Measurements from ENCODE around the gene KLC3. TPM values are rescaled to one million over a fixed set of nuclear protein-coding genes. Genes with fewer than 3 reads are reported as not detected.
"Not testable (repeated sequence)": the region's sequence is repeated elsewhere in the genome, so short reads cannot be mapped to it uniquely, and the experiment has no call there.

KLC3 gene
- total RNA-seq, 1 experiment from 2014 or later, result not detected

DNA sequence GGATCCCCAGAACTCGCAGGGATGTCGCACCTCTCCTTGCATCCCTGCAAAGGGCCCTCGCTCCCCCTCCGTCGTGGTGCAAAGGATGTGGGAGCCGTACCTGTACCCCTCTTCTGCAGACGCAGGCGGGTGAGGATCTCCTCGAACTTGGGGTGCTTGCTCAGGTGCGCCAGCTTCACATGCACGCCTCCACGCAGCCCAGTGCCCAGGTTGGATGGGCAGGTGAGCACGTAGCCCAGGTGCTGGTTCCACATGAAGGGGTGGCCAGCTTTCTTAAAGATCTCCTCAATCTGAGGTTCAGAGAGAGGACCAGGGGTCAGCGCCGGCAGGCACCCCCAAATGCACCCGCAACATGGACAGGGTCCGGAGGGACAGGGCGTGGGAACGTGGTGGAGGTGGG, 33.2 kb upstream of the KLC3 start:
- H3K4me3 ChIP-seq (ENCODE audit: low read length), result no peak overlapping the region
- no peaks in the 10 kb centered on the region for H4K20me1 ChIP-seq (ENCODE audit: insufficient read depth, low read depth, low read length)
- H3K27ac ChIP-seq (ENCODE audit: low read length), result no peak overlapping the region
- H3K79me2 ChIP-seq (ENCODE audit: low read length), result no peaks in the 10 kb centered on the region
- H3K9me3 ChIP-seq (ENCODE audit: low read length), result no peaks in the 10 kb centered on the region
- H3K36me3 ChIP-seq (ENCODE audit: insufficient read depth, low read length), result no peaks in the 10 kb centered on the region
- H3K4me1 ChIP-seq (ENCODE audit: low read length), result no peaks in the 10 kb centered on the region
- no peak overlapping the region for H2AFZ ChIP-seq (ENCODE audit: low read length)
- DNase-seq, result no peak
- no peaks in the 10 kb centered on the region for H3K9me2 ChIP-seq (replicated peaks; ENCODE audit: insufficient read depth, low read length)
- no peak overlapping the region for H3K9ac ChIP-seq (ENCODE audit: low read length)
- no peak overlapping the region for H3K4me2 ChIP-seq (ENCODE audit: low read depth, low read length, poor library complexity, severe bottlenecking)
- H3K27me3 ChIP-seq (ENCODE audit: low read length), result no peaks in the 10 kb centered on the region

DNA sequence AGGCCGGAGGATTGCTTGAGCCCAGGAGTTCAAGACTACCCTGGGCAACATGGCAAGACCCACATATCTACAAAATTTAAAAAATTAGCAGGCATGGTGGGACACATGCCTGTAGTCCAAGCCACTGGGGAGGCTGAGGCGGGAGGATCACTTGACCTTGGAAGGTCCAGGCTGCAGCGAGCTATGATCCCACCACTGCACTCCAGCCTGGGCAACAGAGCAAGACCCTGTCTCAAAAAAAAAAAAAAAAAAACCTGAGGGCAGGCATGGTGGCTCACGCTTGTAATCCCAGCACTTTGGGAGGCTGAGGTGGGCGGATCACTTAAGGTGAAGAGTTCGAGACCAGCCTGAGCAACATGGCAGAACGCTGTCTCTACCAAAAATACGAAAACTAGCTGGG, 31.2 kb upstream of the KLC3 start:
- not testable (repeated sequence) for H3K36me3 ChIP-seq (ENCODE audit: insufficient read depth, low read length); H4K20me1 ChIP-seq (ENCODE audit: insufficient read depth, low read depth, low read length); H3K4me1 ChIP-seq (ENCODE audit: low read length); H3K79me2 ChIP-seq (ENCODE audit: low read length); H2AFZ ChIP-seq (ENCODE audit: low read length); H3K4me3 ChIP-seq (ENCODE audit: low read length); H3K9me3 ChIP-seq (ENCODE audit: low read length); H3K27me3 ChIP-seq (ENCODE audit: low read length); H3K9ac ChIP-seq (ENCODE audit: low read length); DNase-seq; H3K9me2 ChIP-seq (replicated peaks; ENCODE audit: insufficient read depth, low read length); H3K27ac ChIP-seq (ENCODE audit: low read length); H3K4me2 ChIP-seq (ENCODE audit: low read depth, low read length, poor library complexity, severe bottlenecking)

DNA sequence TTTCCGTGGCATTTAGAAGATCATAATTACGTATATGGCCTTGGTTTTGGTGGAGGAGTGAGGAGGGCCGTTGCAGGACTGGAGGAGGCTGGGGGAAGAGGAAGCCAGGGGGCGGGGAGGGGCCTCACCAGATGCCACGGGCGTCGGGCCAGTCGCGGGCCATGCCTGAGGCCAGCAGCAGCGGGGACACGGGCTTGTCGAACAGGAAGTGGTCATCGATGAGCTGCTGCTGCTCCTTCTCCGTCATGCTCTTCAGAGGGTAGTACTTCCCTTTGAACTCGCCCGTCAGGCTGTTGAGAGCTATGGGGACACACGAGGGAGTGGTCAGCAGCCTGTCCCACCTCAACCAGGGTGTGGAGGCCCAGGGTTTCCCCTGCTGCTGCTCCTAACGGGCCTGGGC, 28.9 kb upstream of the KLC3 start:
- H4K20me1 ChIP-seq (ENCODE audit: insufficient read depth, low read depth, low read length), result no peaks in the 10 kb centered on the region
- H3K79me2 ChIP-seq (ENCODE audit: low read length), result no peaks in the 10 kb centered on the region
- H3K4me1 ChIP-seq (ENCODE audit: low read length), result no peaks in the 10 kb centered on the region
- no peak overlapping the region for H3K27ac ChIP-seq (ENCODE audit: low read length)
- H3K27me3 ChIP-seq (ENCODE audit: low read length), result no peaks in the 10 kb centered on the region
- no peak overlapping the region for H3K4me3 ChIP-seq (ENCODE audit: low read length)
- H3K9ac ChIP-seq (ENCODE audit: low read length), result no peak overlapping the region
- H2AFZ ChIP-seq (ENCODE audit: low read length), result no peak overlapping the region
- H3K4me2 ChIP-seq (ENCODE audit: low read depth, low read length, poor library complexity, severe bottlenecking), result no peak overlapping the region
- H3K36me3 ChIP-seq (ENCODE audit: insufficient read depth, low read length), result no peaks in the 10 kb centered on the region
- H3K9me2 ChIP-seq (replicated peaks; ENCODE audit: insufficient read depth, low read length), result no peaks in the 10 kb centered on the region
- no peaks in the 10 kb centered on the region for H3K9me3 ChIP-seq (ENCODE audit: low read length)
- no peak for DNase-seq

DNA sequence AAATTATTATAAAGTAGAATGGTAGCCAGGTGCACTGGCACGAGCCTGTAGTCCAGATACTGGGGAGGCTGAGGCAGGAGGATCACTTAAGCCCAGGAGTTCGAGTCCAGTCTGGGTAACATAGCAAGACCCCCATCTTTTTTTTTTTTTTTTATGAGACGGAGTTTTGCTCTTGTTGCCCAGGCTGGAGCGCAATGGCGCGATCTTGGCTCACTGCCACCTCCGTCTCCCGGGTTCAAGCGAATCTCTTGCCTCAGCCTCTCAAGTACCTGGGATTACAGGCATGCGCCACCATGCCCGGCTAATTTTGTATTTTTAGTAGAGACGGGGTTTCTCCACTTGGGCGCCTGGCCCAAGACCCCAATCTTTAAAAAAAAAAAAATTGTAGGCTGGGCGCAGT, 28.3 kb upstream of the KLC3 start:
- H3K9me2 ChIP-seq (replicated peaks; ENCODE audit: insufficient read depth, low read length); H3K4me2 ChIP-seq (ENCODE audit: low read depth, low read length, poor library complexity, severe bottlenecking); H3K27me3 ChIP-seq (ENCODE audit: low read length); H3K36me3 ChIP-seq (ENCODE audit: insufficient read depth, low read length); H3K79me2 ChIP-seq (ENCODE audit: low read length); H2AFZ ChIP-seq (ENCODE audit: low read length); DNase-seq; H3K4me3 ChIP-seq (ENCODE audit: low read length); H3K4me1 ChIP-seq (ENCODE audit: low read length); H3K9me3 ChIP-seq (ENCODE audit: low read length); H3K27ac ChIP-seq (ENCODE audit: low read length); H4K20me1 ChIP-seq (ENCODE audit: insufficient read depth, low read depth, low read length); H3K9ac ChIP-seq (ENCODE audit: low read length): not testable (repeated sequence)

DNA sequence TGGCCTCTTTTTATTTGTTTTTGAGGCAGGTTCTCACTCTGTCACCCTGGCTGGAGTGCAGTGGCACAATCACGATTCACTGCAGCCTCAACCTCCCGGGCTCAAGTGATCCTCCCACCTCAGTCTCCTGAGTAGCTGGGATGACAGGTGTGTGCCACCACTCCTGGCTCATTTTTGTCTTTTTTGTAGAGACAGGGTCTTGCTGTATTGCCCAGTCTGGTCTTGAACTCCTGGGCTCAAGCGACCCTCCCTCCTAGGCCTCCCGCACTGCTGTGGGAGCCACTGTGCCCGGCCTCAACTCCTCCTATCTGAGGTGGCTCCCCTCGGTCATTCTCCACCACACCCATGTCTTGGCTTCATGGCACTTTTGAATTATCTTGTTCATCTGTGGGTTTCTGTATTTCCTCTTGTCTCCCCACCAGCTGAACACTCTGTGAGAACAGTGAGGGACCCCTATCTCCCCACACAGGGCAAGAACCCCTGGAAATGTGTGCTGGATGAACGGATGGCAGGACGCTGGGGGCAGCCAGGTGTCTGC, 25.8 kb upstream of the KLC3 start:
- H3K79me2 ChIP-seq (ENCODE audit: low read length), result no peaks in the 10 kb centered on the region

DNA sequence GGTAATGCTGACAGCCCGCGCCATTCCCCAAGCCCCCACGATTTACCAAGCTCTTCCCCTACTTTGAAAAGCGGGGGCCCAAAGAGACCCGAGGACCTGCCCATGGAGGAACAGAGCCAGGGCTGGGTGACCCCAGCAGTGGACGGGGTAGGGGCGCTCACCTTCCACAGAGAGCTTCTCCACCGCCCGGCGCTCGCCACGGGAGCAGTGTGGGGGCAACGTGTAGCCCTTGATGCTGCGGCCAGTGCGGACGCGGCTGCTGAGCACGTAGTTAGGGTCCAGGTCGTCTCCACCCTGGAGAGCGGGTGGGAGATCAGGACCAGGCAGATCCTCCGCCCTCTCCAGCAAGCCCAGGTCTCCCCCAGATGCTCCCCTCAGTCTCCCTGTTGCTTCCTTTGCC, 25.2 kb upstream of the KLC3 start:
- Histone ChIP-seq H3K27me3 (ENCODE audit: low read length) (no peaks in the 10 kb centered on the region), H3K9me3 (ENCODE audit: low read length) (no peaks in the 10 kb centered on the region), H3K79me2 (ENCODE audit: low read length) (no peaks in the 10 kb centered on the region), H3K9me2 (replicated peaks; ENCODE audit: insufficient read depth, low read length) (no peaks in the 10 kb centered on the region), H3K4me1 (ENCODE audit: low read length) (no peaks in the 10 kb centered on the region), H3K27ac (ENCODE audit: low read length) (no peak overlapping the region), H3K4me2 (ENCODE audit: low read depth, low read length, poor library complexity, severe bottlenecking) (no peak overlapping the region), H3K4me3 (ENCODE audit: low read length) (no peak overlapping the region), H4K20me1 (ENCODE audit: insufficient read depth, low read depth, low read length) (no peaks in the 10 kb centered on the region), H3K36me3 (ENCODE audit: insufficient read depth, low read length) (no peaks in the 10 kb centered on the region), H3K9ac (ENCODE audit: low read length) (no peak overlapping the region), H2AFZ (ENCODE audit: low read length) (no peak overlapping the region)
- no peak for DNase-seq

More for the DNA sequence above, 25.8 kb upstream of the KLC3 start:
- Histone ChIP-seq H3K27ac (ENCODE audit: low read length) (no peak overlapping the region), H3K36me3 (ENCODE audit: insufficient read depth, low read length) (no peaks in the 10 kb centered on the region), H3K9me3 (ENCODE audit: low read length) (no peaks in the 10 kb centered on the region), H3K4me1 (ENCODE audit: low read length) (no peaks in the 10 kb centered on the region), H3K4me2 (ENCODE audit: low read depth, low read length, poor library complexity, severe bottlenecking) (no peak overlapping the region), H2AFZ (ENCODE audit: low read length) (no peak overlapping the region), H3K27me3 (ENCODE audit: low read length) (no peaks in the 10 kb centered on the region), H3K4me3 (ENCODE audit: low read length) (no peak overlapping the region), H3K9me2 (replicated peaks; ENCODE audit: insufficient read depth, low read length) (no peaks in the 10 kb centered on the region), H4K20me1 (ENCODE audit: insufficient read depth, low read depth, low read length) (no peaks in the 10 kb centered on the region), H3K9ac (ENCODE audit: low read length) (no peak overlapping the region)
- no peak for DNase-seq

DNA sequence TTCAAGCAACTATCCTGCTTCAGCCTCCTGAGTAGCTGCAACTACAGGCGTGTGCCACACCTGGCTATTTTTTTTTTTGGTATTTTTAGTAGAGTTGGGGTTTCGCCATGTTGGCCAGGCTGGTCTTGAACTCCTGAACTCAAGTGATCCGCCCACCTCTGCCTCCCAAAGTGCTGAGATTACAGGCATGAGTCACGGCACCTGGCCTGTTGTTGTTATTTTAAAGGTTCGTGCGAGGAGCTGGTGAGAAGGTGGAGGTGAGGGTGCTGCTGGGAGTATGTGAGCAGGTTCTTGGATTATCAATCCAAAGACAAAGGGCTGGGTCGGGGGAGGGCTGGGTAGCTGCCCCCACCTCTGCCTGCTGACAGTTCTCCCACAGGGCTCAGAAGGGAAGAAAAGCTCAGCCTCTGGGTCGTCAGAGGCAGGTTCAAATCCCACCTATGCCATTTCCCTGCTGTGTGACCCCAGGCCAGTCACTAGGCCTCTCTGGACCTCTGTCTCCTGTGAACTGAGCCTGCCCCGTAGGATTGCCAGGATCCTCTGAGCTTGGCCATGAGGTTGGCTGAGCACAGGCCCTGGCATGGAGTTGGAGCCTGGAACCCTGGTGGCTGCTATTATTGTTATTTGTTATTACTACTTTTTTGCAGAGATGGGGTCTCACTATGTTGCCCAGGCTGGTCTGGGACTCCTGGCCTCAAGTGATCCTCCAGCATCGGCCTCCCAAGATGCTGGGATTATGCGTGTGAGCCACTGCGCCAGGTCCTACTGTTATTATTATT, 19.4 kb upstream of the KLC3 start:
- Histone ChIP-seq H3K79me2 (ENCODE audit: low read length) (no peaks in the 10 kb centered on the region), H4K20me1 (ENCODE audit: insufficient read depth, low read depth, low read length) (no peaks in the 10 kb centered on the region), H3K4me1 (ENCODE audit: low read length) (no peaks in the 10 kb centered on the region), H3K4me2 (ENCODE audit: low read depth, low read length, poor library complexity, severe bottlenecking) (no peak overlapping the region), H3K9ac (ENCODE audit: low read length) (no peak overlapping the region), H3K9me3 (ENCODE audit: low read length) (no peaks in the 10 kb centered on the region), H3K27ac (ENCODE audit: low read length) (no peak overlapping the region), H3K4me3 (ENCODE audit: low read length) (no peak overlapping the region), H3K27me3 (ENCODE audit: low read length) (no peaks in the 10 kb centered on the region), H2AFZ (ENCODE audit: low read length) (no peak overlapping the region), H3K36me3 (ENCODE audit: insufficient read depth, low read length) (no peaks in the 10 kb centered on the region), H3K9me2 (replicated peaks; ENCODE audit: insufficient read depth, low read length) (no peaks in the 10 kb centered on the region)
- DNase-seq, result no peak

DNA sequence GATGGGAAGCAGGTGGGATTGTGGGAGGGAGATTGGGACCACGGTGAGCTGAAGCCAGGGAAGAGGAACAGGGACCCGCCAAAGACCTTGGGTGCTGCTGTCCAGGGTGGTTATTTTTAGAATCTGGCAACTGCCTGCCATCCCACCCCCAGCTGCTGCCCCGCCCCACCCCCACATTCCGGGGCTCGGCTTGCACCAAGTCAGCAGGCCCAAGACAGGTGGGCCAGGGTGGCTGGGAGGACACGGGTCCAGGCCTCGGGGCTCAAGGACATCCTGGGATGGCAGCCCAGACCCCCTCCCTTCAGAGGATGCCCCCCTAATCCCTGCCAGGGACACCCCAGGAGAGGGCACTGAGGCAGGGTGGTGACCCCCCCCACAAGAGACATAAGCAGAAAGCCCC, 18.7 kb upstream of the KLC3 start:
- H2AFZ ChIP-seq (ENCODE audit: low read length), result no peak overlapping the region
- H3K9me2 ChIP-seq (replicated peaks; ENCODE audit: insufficient read depth, low read length), result no peaks in the 10 kb centered on the region
- no peak overlapping the region for H3K4me2 ChIP-seq (ENCODE audit: low read depth, low read length, poor library complexity, severe bottlenecking)
- DNase-seq, result no peak
- no peak overlapping the region for H3K4me3 ChIP-seq (ENCODE audit: low read length)
- H3K9ac ChIP-seq (ENCODE audit: low read length), result no peak overlapping the region
- no peaks in the 10 kb centered on the region for H3K36me3 ChIP-seq (ENCODE audit: insufficient read depth, low read length)
- peaks cover 2% of the 10 kb centered on the region; the same call in 1 of the 2 replicates for H3K4me1 ChIP-seq (ENCODE audit: low read length)
- no peaks in the 10 kb centered on the region for H3K27me3 ChIP-seq (ENCODE audit: low read length)
- H4K20me1 ChIP-seq (ENCODE audit: insufficient read depth, low read depth, low read length), result no peaks in the 10 kb centered on the region
- no peaks in the 10 kb centered on the region for H3K9me3 ChIP-seq (ENCODE audit: low read length)
- no peak overlapping the region for H3K27ac ChIP-seq (ENCODE audit: low read length)
- H3K79me2 ChIP-seq (ENCODE audit: low read length), result no peaks in the 10 kb centered on the region
